BE2C (cell line): ENCODE data around the gene OPCML.

Source experiments
- DNase-seq: peaks from one replicate; pipeline ENCODE4 v3.0.0-alpha.2; 2020
- H3K27me3 ChIP-seq: fragments of 250-450 bp; sonication (Bioruptor Pico); 2 replicates; pipeline ENCODE4 v1.5.1; 2020; ENCODE audit warnings: mild to moderate bottlenecking
- H3K36me3 ChIP-seq: fragments of 250-450 bp; sonication (Bioruptor Pico); 2 replicates; pipeline ENCODE4 v1.5.1; 2020; ENCODE audit warnings: mild to moderate bottlenecking
- H3K4me1 ChIP-seq: fragments of 250-450 bp; sonication (Bioruptor Pico); 2 replicates; pipeline ENCODE4 v1.5.1; 2020
- H3K4me3 ChIP-seq: 2 replicates; pipeline ENCODE4 v1.5.1; 2011; ENCODE audit warnings: low read depth, low read length
- H3K9me3 ChIP-seq: fragments of 250-450 bp; sonication (Bioruptor Pico); 2 replicates; pipeline ENCODE4 v1.5.1; 2020
- CTCF ChIP-seq: IDR thresholded peaks from 2 replicates; pipeline ENCODE4 v1.5.1; 2012; ENCODE audit warnings: mild to moderate bottlenecking, low read depth, low read length

Gene OPCML

GRCh38 chr11:132821499-132821898 is 710.8 kb downstream of the OPCML start:
- H3K4me3 ChIP-seq, result no peak overlapping the region
- TF ChIP-seq CTCF, result no peak
- no peaks in the 10 kb centered on the region for H3K36me3 ChIP-seq
- no peaks in the 10 kb centered on the region for H3K4me1 ChIP-seq
- H3K9me3 ChIP-seq, result no peaks in the 10 kb centered on the region
- DNase-seq, result no peak
- no peaks in the 10 kb centered on the region for H3K27me3 ChIP-seq

- Histone ChIP-seq H3K4me1 (no peaks in the 10 kb centered on the region), H3K27me3 (no peaks in the 10 kb centered on the region), H3K4me3 (no peak overlapping the region), H3K36me3 (no peaks in the 10 kb centered on the region), H3K9me3 (no peaks in the 10 kb centered on the region)
- no peak for TF ChIP-seq CTCF
- DNase-seq, result no peak
Observed at GRCh38 chr11:132821014-132821413, 711.3 kb downstream of the OPCML start.

GRCh38 chr11:132818951-132819350 is 713.4 kb downstream of the OPCML start:
- Histone ChIP-seq H3K9me3 (no peaks in the 10 kb centered on the region), H3K27me3 (no peaks in the 10 kb centered on the region), H3K36me3 (no peaks in the 10 kb centered on the region), H3K4me1 (no peaks in the 10 kb centered on the region), H3K4me3 (no peak overlapping the region)
- TF ChIP-seq CTCF, result no peak
- DNase-seq, result no peak

GRCh38 chr11:132817387-132817786 is 714.9 kb downstream of the OPCML start:
- TF ChIP-seq CTCF, result no peak
- Histone ChIP-seq H3K4me3 (no peak overlapping the region), H3K27me3 (no peaks in the 10 kb centered on the region), H3K36me3 (no peaks in the 10 kb centered on the region), H3K9me3 (no peaks in the 10 kb centered on the region), H3K4me1 (no peaks in the 10 kb centered on the region)
- DNase-seq, result no peak

- Histone ChIP-seq H3K27me3 (no peaks in the 10 kb centered on the region), H3K4me1 (no peaks in the 10 kb centered on the region), H3K36me3 (no peaks in the 10 kb centered on the region), H3K9me3 (0 out of 2 replicates have a peak, but pooled peaks cover 2% of the 10 kb centered on the region), H3K4me3 (no peak overlapping the region)
- TF ChIP-seq CTCF, result no peak
- DNase-seq, result no peak
Observed at GRCh38 chr11:132814410-132814809, 717.9 kb downstream of the OPCML start.

- TF ChIP-seq CTCF, result no peak
- Histone ChIP-seq H3K4me1 (no peaks in the 10 kb centered on the region), H3K4me3 (no peak overlapping the region), H3K36me3 (no peaks in the 10 kb centered on the region), H3K27me3 (no peaks in the 10 kb centered on the region), H3K9me3 (0 out of 2 replicates have a peak, but pooled peaks cover 2% of the 10 kb centered on the region)
- no peak for DNase-seq
Observed at GRCh38 chr11:132811649-132812048, 720.7 kb downstream of the OPCML start.
